ENCODE results near the gene MAP4K3. TPM values are rescaled to one million over a fixed set of nuclear protein-coding genes. Genes with fewer than 3 reads are reported as not detected.
"Not testable (repeated sequence)": the region's sequence is repeated elsewhere in the genome, so short reads cannot be mapped to it uniquely, and the experiment has no call there.

MAP4K3 gene
- polyA plus RNA-seq, 3 donors: 64.1 to 82.8 (median 77.3) TPM

GRCh38 chr2:39385172-39385571, 51.9 kb downstream of the MAP4K3 start:
- no peak for DNase-seq (ENCODE audit: extremely low read depth in 1 of 11, low read depth in 9 of 11, low spot score in 4 of 11)

- DNase-seq (ENCODE audit: extremely low read depth in 1 of 11, low read depth in 9 of 11, low spot score in 4 of 11): not testable (repeated sequence)
These were observed 53.0 kb downstream of the MAP4K3 start for GRCh38 chr2:39384071-39384470.

- no peak for DNase-seq (ENCODE audit: extremely low read depth in 1 of 11, low read depth in 9 of 11, low spot score in 4 of 11)
These were observed 53.9 kb downstream of the MAP4K3 start for GRCh38 chr2:39383146-39383545.

GRCh38 chr2:39381653-39382052, 55.4 kb downstream of the MAP4K3 start:
- DNase-seq (ENCODE audit: extremely low read depth in 1 of 11, low read depth in 9 of 11, low spot score in 4 of 11): no peak

- DNase-seq (ENCODE audit: extremely low read depth in 1 of 11, low read depth in 9 of 11, low spot score in 4 of 11): no peak
These were observed 56.4 kb downstream of the MAP4K3 start for GRCh38 chr2:39380525-39381150.

- DNase-seq (ENCODE audit: extremely low read depth in 1 of 11, low read depth in 9 of 11, low spot score in 4 of 11): peak in 10 of 11 donors; percentile 24 to 72 (median 43)
These were observed 57.2 kb downstream of the MAP4K3 start for GRCh38 chr2:39379643-39380524.

- DNase-seq (ENCODE audit: extremely low read depth in 1 of 11, low read depth in 9 of 11, low spot score in 4 of 11): no peak
These were observed 58.1 kb downstream of the MAP4K3 start for GRCh38 chr2:39378968-39379367.

GRCh38 chr2:39377226-39377939, 59.7 kb downstream of the MAP4K3 start:
- DNase-seq (ENCODE audit: extremely low read depth in 1 of 11, low read depth in 9 of 11, low spot score in 4 of 11): no peak

GRCh38 chr2:39375917-39376316, 61.2 kb downstream of the MAP4K3 start:
- no peak for DNase-seq (ENCODE audit: extremely low read depth in 1 of 11, low read depth in 9 of 11, low spot score in 4 of 11)

- DNase-seq (ENCODE audit: extremely low read depth in 1 of 11, low read depth in 9 of 11, low spot score in 4 of 11): no peak
These were observed 63.8 kb downstream of the MAP4K3 start for GRCh38 chr2:39373181-39373802.

- no peak for DNase-seq (ENCODE audit: extremely low read depth in 1 of 11, low read depth in 9 of 11, low spot score in 4 of 11)
These were observed 67.0 kb downstream of the MAP4K3 start for GRCh38 chr2:39370101-39370500.

GRCh38 chr2:39368846-39369245, 68.2 kb downstream of the MAP4K3 start:
- DNase-seq (ENCODE audit: extremely low read depth in 1 of 11, low read depth in 9 of 11, low spot score in 4 of 11): no peak

GRCh38 chr2:39368376-39368775, 68.7 kb downstream of the MAP4K3 start:
- DNase-seq (ENCODE audit: extremely low read depth in 1 of 11, low read depth in 9 of 11, low spot score in 4 of 11): no peak

GRCh38 chr2:39362595-39362994, 74.5 kb downstream of the MAP4K3 start:
- no peak for DNase-seq (ENCODE audit: extremely low read depth in 1 of 11, low read depth in 9 of 11, low spot score in 4 of 11)

GRCh38 chr2:39361511-39361910, 75.6 kb downstream of the MAP4K3 start:
- no peak for DNase-seq (ENCODE audit: extremely low read depth in 1 of 11, low read depth in 9 of 11, low spot score in 4 of 11)

GRCh38 chr2:39360342-39360741, 76.7 kb downstream of the MAP4K3 start:
- not testable (repeated sequence) for DNase-seq (ENCODE audit: extremely low read depth in 1 of 11, low read depth in 9 of 11, low spot score in 4 of 11)

GRCh38 chr2:39359453-39360038, 77.5 kb downstream of the MAP4K3 start:
- DNase-seq (ENCODE audit: extremely low read depth in 1 of 11, low read depth in 9 of 11, low spot score in 4 of 11): no peak

GRCh38 chr2:39356922-39357639, 80.0 kb downstream of the MAP4K3 start:
- no peak for DNase-seq (ENCODE audit: extremely low read depth in 1 of 11, low read depth in 9 of 11, low spot score in 4 of 11)

Data from renal cortex interstitium (tissue), 11 donors.